ENCODE results near the gene RFK. TPM values are rescaled to one million over a fixed set of nuclear protein-coding genes. Genes with fewer than 3 reads are reported as not detected.

Gene RFK
- total and polyA plus RNA-seq, 2 of the 13 experiments (the other 11 are each of a cell fraction or from before 2014, with no cell fraction given), result 18.2 to 37.2 TPM

- TF ChIP-seq, protein P1, sequence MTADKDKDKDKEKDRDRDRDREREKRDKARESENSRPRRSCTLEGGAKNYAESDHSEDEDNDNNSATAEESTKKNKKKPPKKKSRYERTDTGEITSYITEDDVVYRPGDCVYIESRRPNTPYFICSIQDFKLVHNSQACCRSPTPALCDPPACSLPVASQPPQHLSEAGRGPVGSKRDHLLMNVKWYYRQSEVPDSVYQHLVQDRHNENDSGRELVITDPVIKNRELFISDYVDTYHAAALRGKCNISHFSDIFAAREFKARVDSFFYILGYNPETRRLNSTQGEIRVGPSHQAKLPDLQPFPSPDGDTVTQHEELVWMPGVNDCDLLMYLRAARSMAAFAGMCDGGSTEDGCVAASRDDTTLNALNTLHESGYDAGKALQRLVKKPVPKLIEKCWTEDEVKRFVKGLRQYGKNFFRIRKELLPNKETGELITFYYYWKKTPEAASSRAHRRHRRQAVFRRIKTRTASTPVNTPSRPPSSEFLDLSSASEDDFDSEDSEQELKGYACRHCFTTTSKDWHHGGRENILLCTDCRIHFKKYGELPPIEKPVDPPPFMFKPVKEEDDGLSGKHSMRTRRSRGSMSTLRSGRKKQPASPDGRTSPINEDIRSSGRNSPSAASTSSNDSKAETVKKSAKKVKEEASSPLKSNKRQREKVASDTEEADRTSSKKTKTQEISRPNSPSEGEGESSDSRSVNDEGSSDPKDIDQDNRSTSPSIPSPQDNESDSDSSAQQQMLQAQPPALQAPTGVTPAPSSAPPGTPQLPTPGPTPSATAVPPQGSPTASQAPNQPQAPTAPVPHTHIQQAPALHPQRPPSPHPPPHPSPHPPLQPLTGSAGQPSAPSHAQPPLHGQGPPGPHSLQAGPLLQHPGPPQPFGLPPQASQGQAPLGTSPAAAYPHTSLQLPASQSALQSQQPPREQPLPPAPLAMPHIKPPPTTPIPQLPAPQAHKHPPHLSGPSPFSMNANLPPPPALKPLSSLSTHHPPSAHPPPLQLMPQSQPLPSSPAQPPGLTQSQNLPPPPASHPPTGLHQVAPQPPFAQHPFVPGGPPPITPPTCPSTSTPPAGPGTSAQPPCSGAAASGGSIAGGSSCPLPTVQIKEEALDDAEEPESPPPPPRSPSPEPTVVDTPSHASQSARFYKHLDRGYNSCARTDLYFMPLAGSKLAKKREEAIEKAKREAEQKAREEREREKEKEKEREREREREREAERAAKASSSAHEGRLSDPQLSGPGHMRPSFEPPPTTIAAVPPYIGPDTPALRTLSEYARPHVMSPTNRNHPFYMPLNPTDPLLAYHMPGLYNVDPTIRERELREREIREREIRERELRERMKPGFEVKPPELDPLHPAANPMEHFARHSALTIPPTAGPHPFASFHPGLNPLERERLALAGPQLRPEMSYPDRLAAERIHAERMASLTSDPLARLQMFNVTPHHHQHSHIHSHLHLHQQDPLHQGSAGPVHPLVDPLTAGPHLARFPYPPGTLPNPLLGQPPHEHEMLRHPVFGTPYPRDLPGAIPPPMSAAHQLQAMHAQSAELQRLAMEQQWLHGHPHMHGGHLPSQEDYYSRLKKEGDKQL (CRISPR knock-in tag; IDR thresholded peaks at IDR 0.05; ENCODE audit: low read depth), result peak; percentile 54; the same call in 1 of the 2 replicates
- TF ChIP-seq KDM1A (CRISPR knock-in tag; IDR thresholded peaks at IDR 0.05), result peak; percentile 73
- peak; percentile 90 for TF ChIP-seq SKIL (CRISPR knock-in tag; IDR thresholded peaks at IDR 0.05; ENCODE audit: borderline replicate concordance)
- 0 out of 2 replicates have a peak, but pooled peaks have one; percentile 47 for TF ChIP-seq ZSCAN31 (CRISPR knock-in tag; IDR thresholded peaks at IDR 0.05; ENCODE audit: low read depth)
- 0 out of 4 replicates have a peak, but pooled peaks of 1 of the 2 experiments have one; percentile 55 for TF ChIP-seq REST (IDR thresholded peaks at IDR 0.05; ENCODE audit: borderline replicate concordance in 1 of 2, low read depth in 1 of 2, low read length in 2 of 2)
- TF ChIP-seq ZGPAT (CRISPR knock-in tag; IDR thresholded peaks at IDR 0.05), result peak; percentile 86; the same call in 1 of the 2 replicates
- TF ChIP-seq ZNF790 (CRISPR knock-in tag; IDR thresholded peaks at IDR 0.05; ENCODE audit: borderline replicate concordance), result no peak
- TF ChIP-seq TBP (CRISPR knock-in tag; IDR thresholded peaks at IDR 0.05), result no peak
- TF ChIP-seq SNAPC2 (CRISPR knock-in tag; IDR thresholded peaks at IDR 0.05), result 0 out of 2 replicates have a peak, but pooled peaks have one; percentile 58
- TF ChIP-seq ZBTB10 (CRISPR knock-in tag; IDR thresholded peaks at IDR 0.05; ENCODE audit: borderline replicate concordance), result no peak
- no peak for TF ChIP-seq MXD4 (CRISPR knock-in tag; IDR thresholded peaks at IDR 0.05)
- no peak for TF ChIP-seq SRSF4 (IDR thresholded peaks at IDR 0.05; ENCODE audit: low read depth, low read length, poor library complexity, severe bottlenecking)
These were observed 20.9 kb downstream of the RFK start (continued) for GRCh38 chr9:76373173-76373783.

Measured in HepG2 (cell line).